ENCODE measurements around the gene MAP3K9.

The MAP3K9 gene

GRCh38 chr14:70808416-70809224 lies 693 bp downstream of the MAP3K9 start:
- peaks cover 3% of the 10 kb centered on the region for H3K27me3 Mint-ChIP-seq
- peaks cover 10% of the 10 kb centered on the region for H3K4me1 Mint-ChIP-seq
- peak overlapping the region; percentile 75 for H3K27ac Mint-ChIP-seq
- peak; percentile 55 for DNase-seq
- H3K4me3 Mint-ChIP-seq: no peak overlapping the region
- peak; percentile 13 for ATAC-seq
- H3K36me3 Mint-ChIP-seq (ENCODE audit: low read depth): peaks cover 2% of the 10 kb centered on the region
- no peaks in the 10 kb centered on the region for H3K9me3 Mint-ChIP-seq

DNA sequence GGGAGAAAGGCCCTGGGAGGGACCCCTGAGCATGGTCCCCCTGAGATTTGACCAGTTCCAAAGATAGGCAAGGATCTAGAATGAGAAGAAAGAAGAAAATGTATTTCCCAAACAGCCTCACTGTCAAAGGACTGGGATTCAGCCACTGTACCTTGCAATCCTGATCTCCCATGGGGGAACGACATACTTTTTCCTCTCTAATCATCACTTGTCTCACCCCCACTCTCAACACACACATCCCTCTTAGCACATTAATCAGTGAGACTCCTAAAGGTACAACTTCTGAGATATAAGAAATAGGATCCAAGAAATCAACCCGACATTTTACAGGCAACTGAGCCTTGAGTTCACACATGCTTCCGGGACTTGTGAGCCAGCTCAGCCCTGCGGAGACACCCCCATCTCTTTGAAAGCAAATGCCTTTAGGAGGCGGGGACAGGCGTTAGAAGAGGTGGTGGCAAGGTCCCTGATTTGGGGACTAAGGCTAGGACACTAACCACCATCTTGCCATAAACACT lies 1.4 kb downstream of the MAP3K9 start:
- peak; percentile 35 for ATAC-seq
- H3K27ac Mint-ChIP-seq: peak overlapping the region; percentile 75
- no peak overlapping the region for H3K4me3 Mint-ChIP-seq
- DNase-seq: peak; percentile 62
- peaks cover 16% of the 10 kb centered on the region for H3K4me1 Mint-ChIP-seq
- H3K36me3 Mint-ChIP-seq (ENCODE audit: low read depth): peaks cover 2% of the 10 kb centered on the region
- no peaks in the 10 kb centered on the region for H3K9me3 Mint-ChIP-seq
- peaks cover 3% of the 10 kb centered on the region for H3K27me3 Mint-ChIP-seq

- Mint-ChIP-seq H3K9me3 (no peaks in the 10 kb centered on the region), H3K27ac (no peak overlapping the region), H3K4me1 (peaks cover 27% of the 10 kb centered on the region), H3K36me3 (ENCODE audit: low read depth) (peaks cover 9% of the 10 kb centered on the region), H3K27me3 (peaks cover 3% of the 10 kb centered on the region), H3K4me3 (no peak overlapping the region)
- DNase-seq (no peak), ATAC-seq (no peak)
Observed at GRCh38 chr14:70804556-70805162, 4.7 kb downstream of the MAP3K9 start.

GRCh38 chr14:70803321-70804310 lies 5.7 kb downstream of the MAP3K9 start:
- peaks cover 9% of the 10 kb centered on the region for H3K36me3 Mint-ChIP-seq (ENCODE audit: low read depth)
- H3K27me3 Mint-ChIP-seq: peaks cover 3% of the 10 kb centered on the region
- ATAC-seq (no peak), DNase-seq (no peak)
- no peak overlapping the region for H3K4me3 Mint-ChIP-seq
- H3K4me1 Mint-ChIP-seq: peaks cover 27% of the 10 kb centered on the region
- H3K9me3 Mint-ChIP-seq: no peaks in the 10 kb centered on the region
- peak overlapping the region; percentile 3 for H3K27ac Mint-ChIP-seq

DNA sequence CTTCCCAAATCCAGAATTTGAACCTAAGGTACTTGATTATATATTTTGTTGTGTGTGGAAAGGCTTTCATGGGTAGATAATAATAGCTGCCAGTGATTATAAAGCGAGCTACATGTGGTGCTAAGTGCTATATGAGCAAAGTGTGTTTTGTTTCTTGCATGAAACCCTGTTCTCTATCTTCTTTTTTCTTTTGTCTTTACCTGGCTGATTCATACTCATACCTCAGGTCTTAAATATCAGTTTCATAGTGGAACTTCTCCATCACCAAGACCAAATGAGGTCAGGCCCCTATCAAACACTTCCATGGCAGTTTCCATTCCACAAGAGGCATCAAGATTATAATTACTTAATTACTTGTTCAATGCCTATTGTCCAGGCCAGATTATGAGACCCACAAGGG lies 6.9 kb downstream of the MAP3K9 start:
- DNase-seq (no peak), ATAC-seq (peak; percentile 36)
- Mint-ChIP-seq H3K36me3 (ENCODE audit: low read depth) (peaks cover 7% of the 10 kb centered on the region), H3K4me1 (peaks cover 22% of the 10 kb centered on the region), H3K9me3 (no peaks in the 10 kb centered on the region), H3K4me3 (no peak overlapping the region), H3K27ac (no peak overlapping the region), H3K27me3 (no peaks in the 10 kb centered on the region)

DNA sequence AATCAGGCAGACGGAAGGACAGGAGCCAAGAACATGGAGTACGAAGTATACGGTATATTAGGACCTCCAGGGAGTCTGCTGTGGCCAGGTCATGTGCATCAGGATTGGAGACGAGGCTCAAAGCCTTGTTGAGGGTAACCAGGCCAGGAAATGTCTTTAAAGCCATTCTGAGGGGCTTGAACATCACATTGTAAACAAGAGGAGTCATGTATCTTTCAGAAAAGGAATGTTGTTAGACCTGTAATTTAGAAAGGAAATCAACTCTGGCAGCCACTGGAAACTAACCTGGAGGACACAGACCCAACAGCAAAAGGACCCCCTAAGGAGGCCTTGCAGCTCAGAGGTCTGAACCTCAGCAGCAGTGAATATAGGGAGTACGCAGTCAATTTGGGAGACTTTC lies 7.5 kb downstream of the MAP3K9 start:
- no peak overlapping the region for H3K4me3 Mint-ChIP-seq
- peaks cover 21% of the 10 kb centered on the region for H3K4me1 Mint-ChIP-seq
- H3K27ac Mint-ChIP-seq: no peak overlapping the region

DNA sequence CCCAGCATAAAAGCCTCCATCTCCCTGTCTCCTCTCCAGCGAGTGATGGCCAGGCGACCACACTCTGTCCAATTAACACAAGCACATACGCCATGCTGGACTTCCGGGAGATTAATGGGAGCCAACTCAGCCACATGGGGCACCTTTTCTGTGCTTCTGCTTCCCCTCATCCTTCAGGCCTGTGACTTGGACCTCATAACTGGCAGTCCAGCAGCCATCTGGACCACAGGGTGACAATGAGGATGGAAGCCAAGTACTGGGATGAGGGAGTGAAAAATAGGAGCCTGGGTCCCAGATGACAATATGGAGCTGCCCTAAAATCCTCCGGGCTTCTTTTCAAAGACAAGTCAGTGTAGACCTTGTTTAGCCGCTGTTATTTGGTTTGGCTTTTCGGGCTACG lies 12.8 kb downstream of the MAP3K9 start:
- no peak for ATAC-seq

More for the DNA sequence above, 7.5 kb downstream of the MAP3K9 start:
- no peak for DNase-seq
- no peaks in the 10 kb centered on the region for H3K9me3 Mint-ChIP-seq
- H3K27me3 Mint-ChIP-seq: no peaks in the 10 kb centered on the region
- H3K36me3 Mint-ChIP-seq (ENCODE audit: low read depth): peaks cover 7% of the 10 kb centered on the region
- ATAC-seq: no peak

GRCh38 chr14:70794294-70794693 lies 15.0 kb downstream of the MAP3K9 start:
- no peak overlapping the region for H3K27ac Mint-ChIP-seq
- no peak for DNase-seq
- no peaks in the 10 kb centered on the region for H3K27me3 Mint-ChIP-seq
- H3K4me1 Mint-ChIP-seq: no peaks in the 10 kb centered on the region
- H3K9me3 Mint-ChIP-seq: no peaks in the 10 kb centered on the region
- peaks cover 10% of the 10 kb centered on the region for H3K36me3 Mint-ChIP-seq (ENCODE audit: low read depth)
- no peak for ATAC-seq
- no peak overlapping the region for H3K4me3 Mint-ChIP-seq

More for the DNA sequence above, 12.8 kb downstream of the MAP3K9 start:
- Mint-ChIP-seq H3K36me3 (ENCODE audit: low read depth) (peaks cover 14% of the 10 kb centered on the region), H3K27ac (no peak overlapping the region), H3K27me3 (no peaks in the 10 kb centered on the region), H3K9me3 (no peaks in the 10 kb centered on the region), H3K4me3 (no peak overlapping the region), H3K4me1 (peaks cover 2% of the 10 kb centered on the region)
- DNase-seq: no peak

DNA sequence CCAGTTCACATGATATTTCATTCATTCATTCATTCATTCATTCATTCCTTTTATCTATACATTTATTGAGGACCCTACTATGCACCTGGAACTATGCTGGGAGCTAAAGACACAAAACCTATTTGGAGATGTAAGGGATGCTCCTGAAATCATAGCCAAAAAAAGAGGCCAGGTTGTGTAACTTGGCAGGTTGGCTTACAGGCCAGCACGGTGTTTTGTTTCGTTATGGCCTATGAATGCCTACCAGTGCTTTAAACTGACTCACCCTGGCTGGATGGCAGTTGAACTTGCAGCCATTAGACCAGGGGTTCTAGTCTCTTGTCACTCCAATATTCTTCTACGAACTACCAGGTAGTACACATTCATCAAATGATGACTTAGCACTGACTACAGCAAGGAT lies 15.7 kb downstream of the MAP3K9 start:
- DNase-seq: no peak
- Mint-ChIP-seq H3K27ac (no peak overlapping the region), H3K27me3 (no peaks in the 10 kb centered on the region), H3K4me3 (no peak overlapping the region), H3K36me3 (ENCODE audit: low read depth) (peaks cover 10% of the 10 kb centered on the region), H3K4me1 (no peaks in the 10 kb centered on the region), H3K9me3 (no peaks in the 10 kb centered on the region)
- ATAC-seq: no peak

- no peaks in the 10 kb centered on the region for H3K27me3 Mint-ChIP-seq
- H3K4me1 Mint-ChIP-seq: no peaks in the 10 kb centered on the region
- H3K4me3 Mint-ChIP-seq: no peak overlapping the region
- H3K9me3 Mint-ChIP-seq: no peaks in the 10 kb centered on the region
- H3K27ac Mint-ChIP-seq: no peak overlapping the region
- DNase-seq (no peak), ATAC-seq (no peak)
- peaks cover 10% of the 10 kb centered on the region for H3K36me3 Mint-ChIP-seq (ENCODE audit: low read depth)
Observed at GRCh38 chr14:70792939-70793338, 16.4 kb downstream of the MAP3K9 start.

GRCh38 chr14:70791971-70792370 lies 17.3 kb downstream of the MAP3K9 start:
- Mint-ChIP-seq H3K4me3 (no peak overlapping the region), H3K9me3 (no peaks in the 10 kb centered on the region), H3K36me3 (ENCODE audit: low read depth) (peaks cover 10% of the 10 kb centered on the region), H3K4me1 (no peaks in the 10 kb centered on the region), H3K27ac (no peak overlapping the region), H3K27me3 (no peaks in the 10 kb centered on the region)
- DNase-seq: no peak
- ATAC-seq: no peak

- DNase-seq (no peak), ATAC-seq (no peak)
- Mint-ChIP-seq H3K27ac (no peak overlapping the region), H3K9me3 (no peaks in the 10 kb centered on the region), H3K36me3 (ENCODE audit: low read depth) (peaks cover 14% of the 10 kb centered on the region), H3K27me3 (no peaks in the 10 kb centered on the region), H3K4me1 (no peaks in the 10 kb centered on the region), H3K4me3 (no peak overlapping the region)
Observed at GRCh38 chr14:70789961-70790360, 19.4 kb downstream of the MAP3K9 start.

- no peak for DNase-seq
- Mint-ChIP-seq H3K27me3 (no peaks in the 10 kb centered on the region), H3K4me3 (no peak overlapping the region), H3K36me3 (ENCODE audit: low read depth) (peaks cover 14% of the 10 kb centered on the region), H3K9me3 (no peaks in the 10 kb centered on the region), H3K4me1 (no peaks in the 10 kb centered on the region), H3K27ac (no peak overlapping the region)
- ATAC-seq: no peak
Observed at GRCh38 chr14:70789361-70789760, 20.0 kb downstream of the MAP3K9 start.

DNA sequence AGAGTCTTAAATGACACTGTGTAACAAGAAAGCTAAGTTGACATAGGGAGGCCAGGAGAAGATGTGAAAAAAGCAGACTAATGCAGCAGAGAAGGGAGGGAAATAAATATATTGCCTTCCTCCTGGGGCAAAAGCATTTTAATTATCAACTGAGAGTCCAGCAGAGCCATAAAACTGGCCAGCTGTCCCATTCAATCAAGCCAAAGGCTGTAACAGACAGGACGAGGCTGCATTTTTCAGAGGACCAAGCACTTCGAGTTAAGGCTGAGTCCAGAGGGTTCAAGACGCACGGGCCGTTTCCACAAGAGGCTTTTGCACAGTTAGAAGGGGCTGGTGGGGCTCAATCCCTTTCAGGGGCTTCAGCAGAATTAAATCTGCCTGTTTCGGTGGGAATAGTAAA lies 20.4 kb downstream of the MAP3K9 start:
- Mint-ChIP-seq H3K27ac (no peak overlapping the region), H3K4me1 (no peaks in the 10 kb centered on the region), H3K27me3 (no peaks in the 10 kb centered on the region), H3K36me3 (ENCODE audit: low read depth) (peaks cover 12% of the 10 kb centered on the region), H3K9me3 (no peaks in the 10 kb centered on the region), H3K4me3 (no peak overlapping the region)
- ATAC-seq (no peak), DNase-seq (no peak)
